HL-60 (cell line): ENCODE measurements around the gene RNF227.

Experiments
- DNase-seq, 2 experiments: peaks; one replicate each; pipeline ENCODE4 v3.0.0-alpha.2; 2010 to 2020; ENCODE audit warnings: low read depth in 1 of 2, low spot score in 1 of 2
- H3K27ac ChIP-seq: fragments of 250-450 bp; sonication (Bioruptor Pico); replicated peaks from 2 replicates; pipeline ENCODE4 v1.5.1; 2020; ENCODE audit warnings: mild to moderate bottlenecking, moderate library complexity
- H3K27me3 ChIP-seq: fragments of 250-450 bp; sonication (Bioruptor Pico); 2 replicates; pipeline ENCODE4 v1.5.1; 2021; ENCODE audit warnings: mild to moderate bottlenecking, moderate library complexity; ENCODE audit not compliant: insufficient read depth, poor library complexity, severe bottlenecking
- H3K4me3 ChIP-seq: replicated peaks from 2 replicates; pipeline ENCODE4 v1.5.1; 2011; ENCODE audit warnings: mild to moderate bottlenecking, control low read depth, low read length; ENCODE audit not compliant: insufficient read depth
- CTCF ChIP-seq: IDR thresholded peaks from one replicate; pipeline ENCODE4 v1.5.1; 2011; ENCODE audit warnings: low read length, control low read depth, inconsistent platforms; ENCODE audit not compliant: insufficient read depth
- GABPA ChIP-seq: IDR thresholded peaks from 2 replicates; pipeline ENCODE4 v1.6.1; 2012; ENCODE audit warnings: low read depth
- POLR2AphosphoS5 ChIP-seq: IDR thresholded peaks from 2 replicates; pipeline ENCODE4 v1.6.1; 2012; ENCODE audit warnings: low read depth
- REST ChIP-seq: IDR thresholded peaks from 2 replicates; pipeline ENCODE4 v1.6.1; 2012; ENCODE audit warnings: low read depth; ENCODE audit not compliant: insufficient replicate concordance
- SPI1 ChIP-seq: IDR thresholded peaks from 2 replicates; pipeline ENCODE4 v1.6.1; 2012; ENCODE audit warnings: low read depth, mild to moderate bottlenecking, borderline replicate concordance

RNF227 gene

GRCh38 chr17:7950578-7950977, 34.5 kb upstream of the RNF227 start:
- H3K27me3 ChIP-seq: no peaks in the 10 kb centered on the region
- TF ChIP-seq REST (no peak), GABPA (no peak)
- H3K4me3 ChIP-seq: no peak overlapping the region
- no peak for DNase-seq
- H3K27ac ChIP-seq: no peak overlapping the region

- Histone ChIP-seq H3K4me3 (no peak overlapping the region), H3K27ac (no peak overlapping the region), H3K27me3 (no peaks in the 10 kb centered on the region)
- DNase-seq: no peak
- TF ChIP-seq CTCF: no peak
- TF ChIP-seq SPI1: no peak
Measured at GRCh38 chr17:7947651-7948050, 31.6 kb upstream of the RNF227 start.

GRCh38 chr17:7946441-7946840, 30.4 kb upstream of the RNF227 start:
- H3K4me3 ChIP-seq: no peak overlapping the region
- no peaks in the 10 kb centered on the region for H3K27me3 ChIP-seq
- H3K27ac ChIP-seq: no peak overlapping the region
- DNase-seq: no peak
- TF ChIP-seq GABPA: no peak
- no peak for TF ChIP-seq CTCF
- no peak for TF ChIP-seq SPI1
- TF ChIP-seq REST: no peak
- no peak for TF ChIP-seq POLR2AphosphoS5

- Histone ChIP-seq H3K27ac (no peak overlapping the region), H3K4me3 (no peak overlapping the region), H3K27me3 (no peaks in the 10 kb centered on the region)
- DNase-seq: no peak
- TF ChIP-seq SPI1 (no peak), POLR2AphosphoS5 (no peak), GABPA (no peak), REST (no peak), CTCF (no peak)
Measured at GRCh38 chr17:7945651-7946050, 29.6 kb upstream of the RNF227 start.
